GM10847 (cell line): Measurements from ENCODE around the gene PRR19.

Experiments used
- POLR2A ChIP-seq: IDR thresholded peaks from 2 replicates; pipeline ENCODE4 v1.6.1; 2011; ENCODE audit not compliant: insufficient read length; ENCODE audit errors: extremely low read depth

Gene PRR19

DNA sequence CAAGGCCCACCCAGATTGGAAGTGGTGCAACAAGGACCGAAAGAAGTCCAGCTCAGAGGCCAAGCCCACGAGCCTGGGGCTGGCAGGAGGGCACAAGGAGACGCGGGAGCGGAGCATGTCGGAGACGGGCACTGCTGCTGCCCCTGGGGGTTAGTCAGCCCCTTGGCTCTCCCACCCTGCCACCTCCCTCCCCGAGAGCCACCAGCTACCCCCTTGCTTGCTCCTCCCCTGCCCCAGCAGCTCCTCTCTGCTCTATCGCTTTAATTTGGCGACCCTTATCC lies 14.2 kb upstream of the PRR19 start:
- TF ChIP-seq POLR2A, result no peak

DNA sequence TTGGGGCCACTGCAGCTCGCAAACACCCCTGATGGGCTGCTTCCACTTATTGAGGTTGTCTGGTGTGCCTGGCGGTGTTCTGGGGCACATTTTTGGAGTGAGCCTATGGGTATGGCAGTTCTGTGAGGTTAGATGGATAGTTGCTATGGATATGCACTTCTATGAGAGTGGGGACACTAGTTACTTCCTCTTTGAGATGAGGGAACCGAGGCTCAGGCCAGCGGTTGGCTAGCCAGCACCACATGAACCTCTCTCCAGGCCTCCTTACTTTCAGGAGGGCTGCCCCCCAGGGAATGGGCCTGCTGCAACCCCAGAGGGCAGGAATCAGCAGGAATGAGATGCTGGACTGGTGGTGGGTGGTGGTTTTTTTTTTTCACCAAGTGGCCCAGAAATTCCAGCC lies 13.5 kb upstream of the PRR19 start:
- TF ChIP-seq POLR2A, result no peak

DNA sequence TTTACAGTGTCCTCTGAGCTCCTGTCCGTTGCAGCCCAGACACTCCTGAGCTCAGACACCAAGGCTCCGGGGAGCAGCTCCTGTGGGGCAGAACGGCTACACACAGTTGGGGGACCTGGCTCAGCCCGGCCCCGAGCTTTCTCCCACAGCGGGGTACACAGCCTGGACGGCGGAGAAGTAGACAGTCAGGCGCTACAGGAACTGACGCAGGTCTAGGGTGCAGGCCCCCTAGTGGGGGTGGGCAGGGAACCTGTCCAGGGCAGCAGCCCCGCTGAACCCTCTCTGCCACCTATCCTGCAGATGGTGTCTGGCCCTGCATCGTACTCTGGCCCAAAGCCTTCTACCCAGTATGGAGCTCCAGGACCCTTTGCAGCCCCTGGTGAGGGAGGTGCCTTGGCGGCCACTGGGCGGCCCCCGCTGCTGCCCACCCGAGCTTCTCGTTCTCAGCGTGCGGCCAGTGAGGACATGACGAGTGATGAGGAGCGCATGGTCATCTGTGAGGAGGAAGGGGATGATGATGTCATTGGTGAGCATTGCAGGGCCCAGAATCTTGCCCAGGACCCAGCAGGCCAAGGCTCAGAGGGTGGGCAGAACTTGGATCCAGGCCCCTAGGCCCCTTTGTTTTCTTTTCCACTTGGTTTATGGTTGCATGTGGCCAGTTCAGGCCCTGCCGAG lies 12.9 kb upstream of the PRR19 start:
- no peak for TF ChIP-seq POLR2A

DNA sequence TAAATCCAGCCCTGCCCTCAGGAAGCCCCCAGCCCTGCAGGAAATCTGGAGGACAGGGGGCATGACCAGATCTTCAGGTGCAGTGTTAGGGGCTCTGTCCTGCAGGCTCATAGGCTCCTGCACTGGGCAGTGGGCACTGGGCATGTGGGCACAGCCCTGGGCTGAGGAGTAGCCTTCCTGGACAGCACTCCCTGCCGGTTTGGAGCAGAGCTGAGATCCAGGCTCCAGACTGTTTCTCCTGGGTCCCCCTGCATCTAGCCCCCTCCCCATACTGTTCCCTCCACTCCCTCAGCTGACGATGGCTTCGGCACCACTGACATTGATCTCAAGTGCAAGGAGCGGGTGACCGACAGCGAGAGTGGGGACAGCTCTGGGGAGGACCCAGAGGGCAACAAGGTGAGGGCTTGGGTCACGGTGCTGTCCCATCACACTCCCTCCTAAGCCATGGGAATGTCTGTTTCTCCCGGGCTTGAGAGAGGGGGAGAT lies 12.3 kb upstream of the PRR19 start:
- TF ChIP-seq POLR2A, result no peak

DNA sequence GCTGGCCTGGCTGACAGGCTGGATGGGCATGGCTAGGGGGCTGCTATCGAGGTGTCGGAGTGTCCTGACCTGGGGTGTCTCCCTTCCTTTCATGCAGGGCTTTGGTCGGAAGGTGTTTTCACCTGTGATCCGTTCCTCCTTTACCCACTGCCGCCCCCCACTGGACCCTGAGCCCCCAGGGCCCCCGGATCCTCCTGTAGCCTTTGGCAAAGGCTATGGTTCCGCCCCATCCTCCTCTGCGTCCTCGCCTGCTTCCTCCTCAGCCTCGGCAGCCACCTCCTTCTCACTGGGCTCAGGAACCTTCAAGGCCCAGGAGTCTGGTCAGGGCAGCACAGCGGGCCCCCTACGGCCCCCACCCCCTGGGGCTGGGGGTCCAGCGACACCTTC lies 11.8 kb upstream of the PRR19 start:
- no peak for TF ChIP-seq POLR2A

DNA sequence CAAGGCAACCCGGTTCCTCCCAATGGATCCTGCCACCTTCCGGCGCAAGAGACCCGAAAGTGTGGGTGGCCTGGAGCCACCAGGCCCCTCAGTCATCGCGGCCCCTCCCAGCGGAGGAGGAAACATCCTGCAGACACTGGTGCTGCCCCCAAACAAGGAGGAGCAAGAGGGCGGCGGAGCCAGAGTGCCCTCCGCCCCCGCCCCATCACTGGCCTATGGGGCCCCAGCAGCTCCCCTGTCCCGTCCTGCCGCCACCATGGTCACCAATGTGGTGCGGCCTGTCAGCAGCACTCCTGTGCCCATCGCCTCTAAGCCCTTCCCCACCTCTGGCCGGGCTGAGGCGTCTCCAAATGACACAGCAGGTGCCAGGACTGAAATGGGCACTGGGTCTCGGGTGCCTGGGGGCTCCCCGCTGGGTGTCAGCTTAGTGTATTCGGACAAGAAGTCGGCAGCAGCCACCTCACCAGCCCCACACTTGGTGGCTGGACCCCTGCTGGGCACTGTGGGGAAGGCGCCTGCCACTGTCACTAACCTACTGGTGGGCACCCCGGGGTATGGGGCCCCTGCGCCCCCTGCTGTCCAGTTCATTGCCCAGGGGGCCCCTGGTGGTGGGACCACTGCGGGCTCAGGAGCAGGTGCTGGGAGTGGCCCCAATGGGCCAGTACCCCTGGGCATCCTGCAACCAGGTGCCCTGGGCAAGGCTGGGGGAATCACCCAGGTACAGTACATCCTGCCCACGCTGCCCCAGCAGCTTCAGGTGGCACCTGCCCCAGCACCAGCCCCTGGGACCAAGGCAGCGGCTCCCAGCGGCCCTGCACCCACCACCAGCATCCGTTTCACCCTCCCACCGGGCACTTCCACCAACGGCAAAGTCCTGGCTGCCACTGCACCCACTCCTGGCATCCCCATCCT lies 11.2 kb upstream of the PRR19 start:
- TF ChIP-seq POLR2A, result no peak

DNA sequence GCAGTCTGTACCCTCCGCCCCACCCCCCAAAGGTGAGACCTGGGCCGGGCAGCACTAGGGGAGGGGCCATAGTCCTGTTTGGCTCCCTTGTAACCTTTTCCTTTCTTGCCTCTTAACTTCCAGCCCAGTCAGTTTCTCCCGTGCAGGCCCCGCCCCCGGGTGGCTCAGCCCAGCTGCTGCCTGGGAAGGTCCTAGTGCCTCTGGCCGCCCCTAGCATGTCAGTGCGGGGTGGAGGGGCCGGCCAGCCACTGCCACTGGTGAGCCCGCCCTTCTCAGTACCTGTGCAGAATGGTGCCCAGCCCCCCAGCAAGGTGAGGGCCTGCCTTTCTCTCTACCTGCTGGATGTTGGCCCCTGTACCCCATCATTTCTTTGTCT lies 10.5 kb upstream of the PRR19 start:
- TF ChIP-seq POLR2A, result no peak

DNA sequence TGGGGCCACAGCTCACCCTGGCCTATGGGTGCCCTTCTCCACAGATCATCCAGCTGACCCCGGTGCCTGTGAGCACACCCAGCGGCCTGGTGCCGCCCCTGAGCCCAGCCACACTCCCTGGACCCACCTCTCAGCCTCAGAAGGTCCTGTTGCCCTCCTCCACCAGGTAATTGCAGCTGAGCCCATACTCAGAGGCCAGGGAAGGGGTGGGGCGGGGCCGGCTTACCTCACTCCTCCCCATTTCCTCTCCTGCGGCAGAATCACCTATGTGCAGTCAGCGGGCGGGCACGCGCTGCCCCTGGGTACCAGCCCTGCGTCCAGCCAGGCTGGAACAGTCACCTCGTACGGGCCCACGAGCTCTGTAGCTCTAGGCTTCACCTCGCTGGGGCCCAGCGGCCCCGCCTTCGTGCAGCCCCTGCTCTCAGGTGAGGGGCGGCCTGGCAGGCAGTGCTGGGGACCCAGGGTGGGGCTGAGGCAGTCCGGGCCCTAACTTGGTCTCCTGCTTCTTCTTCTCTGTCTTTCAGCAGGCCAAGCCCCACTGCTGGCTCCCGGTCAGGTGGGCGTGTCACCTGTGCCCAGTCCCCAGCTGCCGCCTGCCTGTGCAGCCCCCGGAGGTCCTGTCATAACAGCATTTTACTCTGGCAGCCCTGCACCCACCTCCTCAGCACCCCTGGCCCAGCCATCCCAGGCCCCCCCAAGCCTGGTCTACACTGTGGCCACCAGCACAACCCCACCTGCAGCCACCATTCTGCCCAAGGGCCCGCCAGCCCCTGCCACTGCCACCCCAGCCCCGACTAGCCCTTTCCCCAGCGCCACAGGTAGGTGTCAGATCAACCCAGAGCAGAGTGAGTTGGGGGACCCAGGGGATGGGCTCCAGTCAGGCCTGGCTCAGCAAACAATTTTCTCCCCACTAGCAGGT lies 9.6 kb upstream of the PRR19 start:
- TF ChIP-seq POLR2A, result no peak

DNA sequence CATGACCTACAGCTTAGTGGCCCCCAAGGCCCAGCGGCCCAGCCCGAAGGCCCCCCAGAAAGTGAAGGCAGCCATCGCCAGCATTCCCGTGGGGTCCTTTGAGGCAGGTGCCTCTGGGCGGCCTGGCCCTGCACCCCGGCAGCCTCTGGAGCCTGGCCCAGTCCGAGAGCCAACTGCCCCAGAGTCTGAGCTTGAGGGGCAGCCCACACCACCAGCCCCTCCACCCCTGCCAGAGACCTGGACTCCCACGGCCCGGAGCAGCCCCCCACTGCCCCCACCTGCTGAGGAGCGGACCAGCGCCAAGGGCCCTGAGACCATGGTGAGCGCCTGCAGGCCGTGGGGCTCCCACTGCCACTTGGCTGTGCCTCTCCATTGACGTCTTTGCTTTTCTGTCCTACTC lies 9.0 kb upstream of the PRR19 start:
- no peak for TF ChIP-seq POLR2A

DNA sequence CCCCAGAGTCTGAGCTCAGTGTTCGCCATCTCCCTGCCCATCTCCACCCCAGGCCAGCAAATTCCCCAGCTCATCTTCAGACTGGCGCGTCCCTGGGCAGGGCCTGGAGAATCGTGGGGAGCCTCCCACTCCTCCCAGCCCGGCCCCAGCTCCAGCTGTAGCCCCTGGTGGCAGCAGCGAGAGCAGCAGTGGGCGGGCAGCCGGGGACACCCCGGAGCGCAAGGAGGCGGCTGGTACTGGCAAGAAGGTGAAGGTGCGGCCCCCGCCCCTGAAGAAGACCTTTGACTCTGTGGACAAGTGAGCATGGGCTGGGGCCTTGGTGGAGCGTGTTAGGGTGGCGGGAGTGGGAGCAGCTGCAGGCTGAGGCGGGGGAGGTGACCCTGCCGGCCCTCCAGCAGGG lies 8.4 kb upstream of the PRR19 start:
- no peak for TF ChIP-seq POLR2A

DNA sequence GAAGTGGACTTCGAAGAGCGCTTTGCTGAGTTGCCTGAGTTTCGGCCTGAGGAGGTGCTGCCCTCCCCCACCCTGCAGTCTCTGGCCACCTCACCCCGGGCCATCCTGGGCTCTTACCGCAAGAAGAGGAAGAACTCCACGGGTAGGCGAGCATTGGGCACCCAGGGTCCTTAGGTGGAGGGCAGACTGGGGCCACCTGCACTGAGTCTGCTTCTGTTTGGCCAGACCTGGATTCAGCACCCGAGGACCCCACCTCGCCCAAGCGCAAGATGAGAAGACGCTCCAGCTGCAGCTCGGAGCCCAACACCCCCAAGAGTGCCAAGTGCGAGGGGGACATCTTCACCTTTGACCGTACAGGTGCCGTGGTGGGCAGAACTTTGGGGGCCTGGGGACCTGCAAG lies 8.0 kb upstream of the PRR19 start:
- TF ChIP-seq POLR2A, result no peak

DNA sequence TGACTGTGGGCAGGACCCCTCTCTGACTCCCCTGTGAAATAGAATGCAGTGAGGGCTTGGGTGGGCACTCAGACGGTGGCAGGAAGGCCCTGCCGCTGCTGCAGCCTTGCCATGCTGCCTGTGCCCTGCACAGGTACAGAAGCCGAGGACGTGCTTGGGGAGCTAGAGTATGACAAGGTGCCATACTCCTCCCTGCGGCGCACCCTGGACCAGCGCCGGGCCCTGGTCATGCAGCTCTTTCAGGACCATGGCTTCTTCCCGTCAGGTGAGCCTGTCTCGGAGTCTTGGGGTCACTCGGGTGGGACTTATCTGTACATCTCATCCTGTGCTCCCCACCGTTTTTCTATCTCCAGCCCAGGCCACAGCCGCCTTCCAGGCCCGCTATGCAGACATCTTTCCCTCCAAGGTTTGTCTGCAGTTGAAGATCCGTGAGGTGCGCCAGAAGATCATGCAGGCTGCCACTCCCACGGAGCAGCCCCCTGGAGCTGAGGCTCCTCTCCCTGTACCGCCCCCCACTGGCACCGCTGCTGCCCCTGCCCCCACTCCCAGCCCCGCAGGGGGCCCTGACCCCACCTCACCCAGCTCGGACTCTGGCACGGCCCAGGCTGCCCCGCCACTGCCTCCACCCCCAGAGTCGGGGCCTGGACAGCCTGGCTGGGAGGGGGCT lies 7.3 kb upstream of the PRR19 start:
- no peak for TF ChIP-seq POLR2A

DNA sequence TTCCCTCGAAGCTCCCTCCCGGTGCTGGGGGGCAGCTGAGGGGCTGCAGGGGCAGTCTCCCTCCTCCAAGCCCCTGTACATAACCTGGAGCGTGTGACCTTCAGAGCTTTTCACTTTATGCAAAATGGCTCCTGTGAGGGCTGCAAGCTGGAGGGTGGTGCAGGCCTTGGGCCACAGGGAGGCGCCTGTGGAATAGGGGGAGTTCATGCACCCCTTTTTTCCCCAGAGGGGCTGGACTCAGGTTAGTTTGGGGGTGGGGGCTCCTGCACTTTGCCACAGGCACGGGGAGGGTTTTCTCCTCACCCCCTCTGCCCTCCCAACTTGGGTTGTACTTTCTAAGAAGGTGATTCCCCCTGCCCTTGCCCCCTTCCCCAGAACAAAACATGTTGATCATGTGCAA lies 6.6 kb upstream of the PRR19 start:
- TF ChIP-seq POLR2A, result no peak

DNA sequence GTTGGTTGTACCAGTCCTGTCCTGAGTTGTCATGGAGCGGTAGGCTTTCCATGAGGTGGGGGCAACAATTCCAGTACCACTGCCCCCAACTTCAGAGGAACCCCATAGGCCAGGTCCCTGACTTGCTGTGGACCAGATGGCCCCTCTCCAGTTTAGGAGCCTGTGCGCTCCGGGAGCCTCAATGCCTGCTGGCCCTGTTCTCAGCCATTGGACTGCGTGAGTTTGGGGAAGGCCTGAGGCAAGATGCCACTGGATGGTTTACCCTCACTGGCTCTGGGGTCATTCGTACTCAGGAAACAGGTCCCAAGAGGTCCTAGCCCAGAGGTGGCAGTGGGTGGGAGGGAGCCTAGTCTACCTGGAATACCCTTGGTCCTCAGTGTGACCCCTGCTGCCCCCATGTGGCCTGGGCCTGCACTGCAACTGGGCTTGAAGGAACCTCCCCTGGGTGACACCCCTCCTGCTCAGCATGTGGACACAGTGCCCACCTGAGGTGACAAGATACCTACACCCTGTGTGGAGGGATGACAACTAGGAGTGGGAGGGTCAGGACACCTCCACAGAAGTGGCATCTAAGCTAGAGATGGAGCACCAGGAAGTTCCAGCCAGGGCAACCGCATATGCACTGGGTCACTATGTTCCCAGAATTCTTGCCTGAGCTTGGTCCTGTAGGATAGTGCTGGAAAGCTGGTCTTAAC lies 6.0 kb upstream of the PRR19 start:
- TF ChIP-seq POLR2A, result peak; percentile 22

DNA sequence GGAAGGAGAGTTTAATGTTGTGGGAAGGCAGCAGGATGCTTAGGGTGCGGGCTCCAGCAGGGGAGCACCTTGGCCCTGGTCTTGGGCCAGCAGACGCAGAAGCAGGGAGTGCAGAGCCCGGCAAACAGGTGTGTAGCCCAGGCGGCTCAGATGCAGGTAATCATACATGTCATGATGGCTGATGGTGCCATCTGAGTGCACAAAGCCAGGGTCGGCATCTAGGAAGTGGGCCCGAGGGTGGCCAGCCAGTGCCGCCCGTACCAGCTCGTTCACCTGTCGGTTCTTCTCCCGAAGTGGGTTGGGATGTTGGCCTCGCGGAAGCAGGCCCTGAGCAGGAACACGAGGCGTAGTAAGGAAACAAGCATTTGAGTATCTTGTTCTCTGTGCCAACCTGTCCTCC lies 4.9 kb upstream of the PRR19 start:
- TF ChIP-seq POLR2A, result no peak
